IMR-90 (cell line): ENCODE measurements around the gene CREBZF.

Experiments used
- CTCF ChIP-seq: conservative IDR thresholded peaks from 2 replicates; pipeline ENCODE4 v1.5.1; 2012; ENCODE audit warnings: mild to moderate bottlenecking, low read depth, low read length, improper control_type of control experiment
- SMC3 ChIP-seq: fragments of 150-350 bp; IDR thresholded peaks from 2 replicates; pipeline ENCODE4 v1.6.1; 2016; ENCODE audit warnings: low read depth, mild to moderate bottlenecking, antibody characterized with exemption, low read length, moderate library complexity

- TF ChIP-seq SMC3 = no peak
- TF ChIP-seq CTCF = no peak
These were observed at the start of gene CREBZF for GRCh38 chr11:85664615-85665481.
